Body of pancreas (tissue), 4 donors: Measurements from ENCODE around the gene DNAJC19. TPM values are rescaled to one million over a fixed set of nuclear protein-coding genes. Genes with fewer than 3 reads are reported as not detected.
"Not testable (repeated sequence)": the region's sequence is repeated elsewhere in the genome, so short reads cannot be mapped to it uniquely, and the experiment has no call there.

Source experiments
- ATAC-seq: fragments of 150-250 bp; one replicate; pipeline ENCODE4 v1.9.1; 2016
- DNase-seq, 4 donors: peaks; one replicate each; pipeline ENCODE4 v3.0.0-alpha.2; 2019
- H3K27ac ChIP-seq, 4 donors: fragments of 200-600 bp; sonication (generic); 1 replicate in 3 of 4; 2 replicates in 1 of 4; pipeline versions ENCODE4 v1.5.1 to v1.6.1; 2016 to 2019; ENCODE audit warnings: mild to moderate bottlenecking in 1 of 4, mixed read lengths in 1 of 4, moderate library complexity in 1 of 4
- H3K27me3 ChIP-seq, 2 donors: fragments of 200-600 bp; sonication (generic); one replicate each; pipeline ENCODE4 v1.6.0; 2016; ENCODE audit warnings: mild to moderate bottlenecking in 1 of 2
- H3K36me3 ChIP-seq, 2 donors: fragments of 200-600 bp; sonication (generic); replicated peaks in 1 of 2; 2 replicates each; pipeline ENCODE4 v1.5.1; 2016; ENCODE audit warnings: low read depth in 2 of 2; ENCODE audit not compliant: insufficient read depth in 1 of 2
- H3K4me1 ChIP-seq: fragments of 200-600 bp; sonication (generic); one replicate; pipeline ENCODE4 v1.6.0; 2016
- H3K4me3 ChIP-seq, 2 donors: fragments of 200-600 bp; sonication (generic); 1 replicate in 1 of 2; 2 replicates in 1 of 2; pipeline ENCODE4 v1.5.1; 2016 to 2019
- H3K9me3 ChIP-seq, 3 donors: fragments of 200-600 bp; sonication (generic); 1 replicate in 2 of 3; 2 replicates in 1 of 3; pipeline ENCODE4 v1.5.1; 2016
- POLR2A ChIP-seq, 3 donors: fragments of 450-650 bp; IDR thresholded peaks; one replicate each; pipeline ENCODE4 v1.6.1; 2016; ENCODE audit warnings: antibody characterized with exemption in 3 of 3, mild to moderate bottlenecking in 2 of 3
- WGBS, 2 donors: methylation state at CpG; one replicate each; pipeline ENCODE4 v1.1.5; 2017; 5-methylcytosine and 5-hydroxymethylcytosine counted together
- intact Hi-C: fragments of 100-400 bp; cut with DNase I; formaldehyde crosslinking; loops from one replicate; pipeline ENCODE4 v1.15.1; 2023
- total RNA-seq, 2 donors: library from RNA; depleted of rRNA; stranded (reverse); fragments of >200 nt; gene quantifications; one replicate each; pipeline ENCODE4 v1.1.0, GENCODE V29; 2016
- TF ChIP-seq, protein P1 (sequence below), 7 experiments: fragments of 450-650 bp in 4 of 7; fragments of 200-600 bp in 3 of 7; sonication (generic) in 3 of 7; IDR thresholded peaks; one replicate each; pipeline ENCODE4 v1.5.1; 2016 to 2019; ENCODE audit warnings: antibody characterized with exemption in 7 of 7

Gene DNAJC19
- total RNA-seq, 2 donors from 2014 or later = 21.8 to 42.5 TPM

DNA sequence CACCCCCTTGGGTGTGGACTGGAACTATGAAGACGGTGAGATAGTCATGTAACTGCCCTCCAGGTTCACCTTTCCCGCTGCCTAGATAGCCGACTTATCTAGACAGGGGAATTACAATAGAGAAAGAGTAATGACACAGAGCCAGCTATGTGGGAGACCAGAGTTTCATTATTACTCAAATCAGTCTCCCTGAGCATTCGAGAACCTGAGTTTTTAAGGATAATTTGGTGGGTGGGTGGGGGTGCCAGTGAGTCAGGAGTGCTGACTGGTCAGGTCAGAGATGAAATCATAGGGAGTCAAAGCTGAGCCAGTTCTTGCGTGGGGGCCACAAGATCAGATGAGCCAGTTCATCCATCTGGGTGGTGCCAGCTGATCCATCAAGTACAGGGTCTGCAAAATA is 19.7 kb upstream of the DNAJC19 start:
- Histone ChIP-seq H3K4me1 (no peaks in the 10 kb centered on the region), H3K4me3 (no peak overlapping the region), H3K27me3 (no peaks in the 10 kb centered on the region), H3K36me3 (no peaks in the 10 kb centered on the region), H3K9me3 (no peaks in the 10 kb centered on the region), H3K27ac (no peak overlapping the region)
- TF ChIP-seq POLR2A (IDR thresholded peaks at IDR 0.05) = no peak
- TF ChIP-seq, protein P1, sequence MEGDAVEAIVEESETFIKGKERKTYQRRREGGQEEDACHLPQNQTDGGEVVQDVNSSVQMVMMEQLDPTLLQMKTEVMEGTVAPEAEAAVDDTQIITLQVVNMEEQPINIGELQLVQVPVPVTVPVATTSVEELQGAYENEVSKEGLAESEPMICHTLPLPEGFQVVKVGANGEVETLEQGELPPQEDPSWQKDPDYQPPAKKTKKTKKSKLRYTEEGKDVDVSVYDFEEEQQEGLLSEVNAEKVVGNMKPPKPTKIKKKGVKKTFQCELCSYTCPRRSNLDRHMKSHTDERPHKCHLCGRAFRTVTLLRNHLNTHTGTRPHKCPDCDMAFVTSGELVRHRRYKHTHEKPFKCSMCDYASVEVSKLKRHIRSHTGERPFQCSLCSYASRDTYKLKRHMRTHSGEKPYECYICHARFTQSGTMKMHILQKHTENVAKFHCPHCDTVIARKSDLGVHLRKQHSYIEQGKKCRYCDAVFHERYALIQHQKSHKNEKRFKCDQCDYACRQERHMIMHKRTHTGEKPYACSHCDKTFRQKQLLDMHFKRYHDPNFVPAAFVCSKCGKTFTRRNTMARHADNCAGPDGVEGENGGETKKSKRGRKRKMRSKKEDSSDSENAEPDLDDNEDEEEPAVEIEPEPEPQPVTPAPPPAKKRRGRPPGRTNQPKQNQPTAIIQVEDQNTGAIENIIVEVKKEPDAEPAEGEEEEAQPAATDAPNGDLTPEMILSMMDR (IDR thresholded peaks at IDR 0.05) = no peak
- 51 to 58% methylated on average over 5 of the region's 5 CpGs for WGBS, 2 donors
- intact Hi-C loops = no loop called here
- DNase-seq (no peak), ATAC-seq (no peak)

- H3K36me3 ChIP-seq = no peaks in the 10 kb centered on the region
- TF ChIP-seq POLR2A (IDR thresholded peaks at IDR 0.05) = no peak
- TF ChIP-seq, protein P1 (IDR thresholded peaks at IDR 0.05) = no peak
- intact Hi-C loops = no loop called here
- ATAC-seq (no peak), DNase-seq (no peak)
- H3K4me1 ChIP-seq = no peaks in the 10 kb centered on the region
- H3K27me3 ChIP-seq = no peaks in the 10 kb centered on the region
- H3K27ac ChIP-seq = no peak overlapping the region
- no peaks in the 10 kb centered on the region for H3K9me3 ChIP-seq
- 53 to 67% methylated on average over 1 of the region's 1 CpG for WGBS, 2 donors
- H3K4me3 ChIP-seq = no peak overlapping the region
Observed at GRCh38 chr3:181008796-181009195, 19.3 kb upstream of the DNAJC19 start.

GRCh38 chr3:181007262-181007661 is 17.7 kb upstream of the DNAJC19 start:
- H3K36me3 ChIP-seq = no peaks in the 10 kb centered on the region
- no peak for ATAC-seq
- intact Hi-C loops = no loop called here
- no peak for DNase-seq
- no peak overlapping the region for H3K27ac ChIP-seq
- no peaks in the 10 kb centered on the region for H3K4me1 ChIP-seq
- no peaks in the 10 kb centered on the region for H3K9me3 ChIP-seq
- 88 to 92% methylated on average over 3 of the region's 3 CpGs for WGBS, 2 donors
- TF ChIP-seq POLR2A (IDR thresholded peaks at IDR 0.05) = no peak
- TF ChIP-seq, protein P1 (IDR thresholded peaks at IDR 0.05) = no peak
- no peak overlapping the region for H3K4me3 ChIP-seq
- no peaks in the 10 kb centered on the region for H3K27me3 ChIP-seq

GRCh38 chr3:181006541-181006940 is 17.0 kb upstream of the DNAJC19 start:
- DNase-seq (no peak), ATAC-seq (no peak)
- TF ChIP-seq POLR2A (IDR thresholded peaks at IDR 0.05) = no peak
- TF ChIP-seq, protein P1 (IDR thresholded peaks at IDR 0.05) = no peak
- WGBS, 2 donors = 76 to 83% methylated on average over 7 of the region's 7 CpGs
- Histone ChIP-seq H3K36me3 (no peaks in the 10 kb centered on the region), H3K4me1 (no peaks in the 10 kb centered on the region), H3K4me3 (no peak overlapping the region), H3K9me3 (no peaks in the 10 kb centered on the region), H3K27me3 (no peaks in the 10 kb centered on the region), H3K27ac (no peak overlapping the region)
- intact Hi-C loops = no loop called here

DNA sequence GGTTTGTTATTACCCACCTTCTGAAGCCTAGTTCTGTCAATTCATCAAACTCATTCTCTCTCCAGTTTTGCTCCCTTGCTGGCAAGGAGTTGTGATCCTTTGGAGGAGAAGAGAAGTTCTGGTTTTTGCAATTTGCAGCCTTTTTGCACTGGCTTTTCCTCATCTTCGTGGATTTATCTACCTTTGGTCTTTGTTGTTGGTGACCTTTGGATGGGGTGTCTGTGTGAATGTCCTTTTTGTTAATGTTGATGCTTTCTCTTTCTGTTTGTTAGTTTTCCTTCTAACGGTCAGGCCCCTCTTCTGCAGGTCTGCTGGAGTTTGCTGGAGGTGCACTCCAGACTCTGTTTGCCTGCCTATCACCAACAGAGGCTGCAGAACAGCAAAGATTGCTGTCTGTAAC is 13.9 kb upstream of the DNAJC19 start:
- H3K4me1 ChIP-seq, H3K9me3 ChIP-seq, H3K27ac ChIP-seq, DNase-seq, H3K4me3 ChIP-seq, H3K27me3 ChIP-seq, H3K36me3 ChIP-seq, ATAC-seq, intact Hi-C loops: not testable (repeated sequence)
- WGBS, 2 donors = 12 to 29% methylated on average over 2 of the region's 2 CpGs

DNA sequence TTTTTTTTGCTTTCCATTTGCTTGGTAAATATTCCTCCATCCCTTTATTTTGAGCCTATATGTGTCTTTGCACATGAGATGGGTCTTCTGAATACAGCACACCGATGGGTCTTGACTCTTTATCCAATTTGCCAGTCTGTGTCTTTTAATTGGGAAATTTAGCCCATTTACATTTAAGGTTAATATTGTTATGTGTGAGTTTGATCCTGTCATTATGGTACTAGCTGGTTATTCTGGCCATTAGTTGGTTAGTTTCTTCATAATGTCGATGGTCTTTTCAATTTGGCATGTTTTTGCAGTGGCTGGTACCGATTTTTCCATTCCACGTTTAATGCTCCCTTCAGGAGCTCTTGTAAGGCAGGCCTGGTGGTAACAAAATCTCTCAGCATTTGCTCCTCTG is 12.8 kb upstream of the DNAJC19 start:
- intact Hi-C loops, H3K36me3 ChIP-seq, H3K27me3 ChIP-seq, ATAC-seq, H3K9me3 ChIP-seq, H3K4me3 ChIP-seq, H3K27ac ChIP-seq, DNase-seq, H3K4me1 ChIP-seq: not testable (repeated sequence)
- 83 to 93% methylated on average over 4 of the region's 4 CpGs for WGBS, 2 donors
